A673 (cell line): ENCODE measurements around the gene SLC45A3.
"Not testable (repeated sequence)": the region's sequence is repeated elsewhere in the genome, so short reads cannot be mapped to it uniquely, and the experiment has no call there.

Source experiments
- CTCF ChIP-seq: fragments of 300-800, 200-600 bp; sonication (generic); conservative IDR thresholded peaks from 2 replicates; pipeline ENCODE4 v1.5.1; 2017; ENCODE audit warnings: low read depth, mild to moderate bottlenecking, antibody characterized with exemption, low read length, moderate library complexity, mixed read lengths
- EZH2 ChIP-seq: fragments of 200-600 bp; sonication (generic); IDR thresholded peaks from 2 replicates; pipeline ENCODE4 v1.6.1; 2017; ENCODE audit warnings: borderline replicate concordance, low read depth, mild to moderate bottlenecking, mixed read lengths, antibody characterized with exemption, low read length; ENCODE audit not compliant: poor library complexity, severe bottlenecking

DNA sequence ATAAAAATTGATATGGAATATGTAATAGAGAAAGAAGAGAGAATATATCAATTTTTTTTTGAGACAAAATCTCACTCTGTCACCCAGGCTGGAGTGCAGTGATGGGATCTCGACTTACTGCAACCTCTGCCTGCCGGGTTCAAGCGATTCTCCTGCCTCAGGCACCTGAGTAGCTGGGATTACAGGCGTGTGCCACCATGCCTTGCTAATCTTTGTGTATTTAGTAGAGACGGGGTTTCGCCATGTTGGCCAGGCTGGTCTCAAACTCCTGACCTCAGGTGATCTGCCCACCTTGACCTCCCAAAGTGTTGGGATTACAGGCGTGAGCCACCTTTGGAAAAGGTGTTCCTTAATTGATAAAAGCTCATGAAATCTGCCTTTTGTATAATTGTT, 44.2 kb downstream of the SLC45A3 start:
- TF ChIP-seq EZH2, CTCF: not testable (repeated sequence)
